Activated CD8-positive, alpha-beta memory T cell treated with anti-CD3 and anti-CD28 coated beads for 4 hours (primary cell): ENCODE results near the gene ULK1.

Source experiments
- DNase-seq, 2 donors: peaks; one replicate each; pipeline ENCODE4 v3.0.0-alpha.2; 2020; ENCODE audit warnings: low read depth in 2 of 2

Gene ULK1

GRCh38 chr12:131920157-131920508 is 25.7 kb downstream of the ULK1 start:
- DNase-seq = no peak

GRCh38 chr12:131920902-131921840 is 26.7 kb downstream of the ULK1 start:
- no peak for DNase-seq

- no peak for DNase-seq
Measured at GRCh38 chr12:131921866-131922769, 27.7 kb downstream of the ULK1 start.

- no peak for DNase-seq
Measured at GRCh38 chr12:131922772-131923171, 28.4 kb downstream of the ULK1 start.

- no peak for DNase-seq
Measured at GRCh38 chr12:131923260-131923659, 28.8 kb downstream of the ULK1 start.

- no peak for DNase-seq
Measured at GRCh38 chr12:131927110-131928079, 33.0 kb downstream of the ULK1 start.

GRCh38 chr12:131928080-131928710 is 33.8 kb downstream of the ULK1 start:
- no peak for DNase-seq

- DNase-seq = peak; percentile 84 to 88
Measured at GRCh38 chr12:131928711-131929580, 34.5 kb downstream of the ULK1 start, which contains the start of gene PUS1. Gene PUS1, plus strand, starts transcription at chr12:131929276. Its CDS starts 447 bp downstream, at chr12:131929723.

- no peak for DNase-seq
Measured at GRCh38 chr12:131929581-131930456, 35.4 kb downstream of the ULK1 start.

- no peak for DNase-seq
Measured at GRCh38 chr12:131930510-131930909, 36.1 kb downstream of the ULK1 start.

GRCh38 chr12:131933387-131933786 is 39.0 kb downstream of the ULK1 start:
- no peak for DNase-seq

GRCh38 chr12:131934535-131934934 is 40.1 kb downstream of the ULK1 start:
- DNase-seq = no peak

- DNase-seq = no peak
Measured at GRCh38 chr12:131938082-131938481, 43.7 kb downstream of the ULK1 start.

- DNase-seq = no peak
Measured at GRCh38 chr12:131939007-131939406, 44.6 kb downstream of the ULK1 start.

GRCh38 chr12:131940141-131940547 is 45.7 kb downstream of the ULK1 start:
- DNase-seq = no peak

GRCh38 chr12:131941116-131941986 is 46.9 kb downstream of the ULK1 start:
- DNase-seq = no peak

GRCh38 chr12:131941987-131942341 is 47.5 kb downstream of the ULK1 start:
- DNase-seq = no peak

- no peak for DNase-seq
Measured at GRCh38 chr12:131942671-131943070, 48.2 kb downstream of the ULK1 start.
